HFF-Myc (cell line): ENCODE results near the gene SLC38A9.
A peak's percentile ranks its signal among the peaks of the same experiment; 100 is the strongest.

ENCODE experiments used
- DNase-seq: peaks from one replicate; pipeline ENCODE4 v3.0.0-alpha.2; 2011; ENCODE audit warnings: low read depth; ENCODE audit errors: extremely low read depth
- H3K4me3 ChIP-seq: replicated peaks from 2 replicates; pipeline ENCODE4 v1.5.1; 2011; ENCODE audit warnings: low read depth, mild to moderate bottlenecking, control low read depth, low read length
- TF ChIP-seq, protein P1 (sequence below): IDR thresholded peaks from 2 replicates; pipeline ENCODE4 v1.5.1; 2012; ENCODE audit warnings: mild to moderate bottlenecking, low read depth, low read length, control low read depth; ENCODE audit errors: missing control alignments

The SLC38A9 gene

DNA sequence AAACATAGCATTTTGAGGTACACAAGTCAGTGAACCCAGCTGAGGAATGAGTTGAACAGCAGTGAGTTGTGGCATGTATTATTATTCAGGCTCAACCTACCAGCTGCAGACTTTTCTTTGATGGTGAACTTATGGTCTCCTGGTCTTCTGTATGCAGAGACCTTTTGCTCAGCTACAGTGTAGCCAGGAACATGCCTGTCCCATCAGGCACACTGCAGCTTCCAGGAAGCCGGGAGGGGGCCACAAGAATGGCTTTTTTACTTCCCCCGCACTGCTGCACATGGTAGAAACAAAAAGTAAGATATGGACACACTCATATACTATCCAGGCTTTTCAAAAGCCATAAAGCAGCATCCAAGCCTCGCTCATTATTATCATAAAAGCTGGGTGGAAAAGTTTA lies 112.0 kb downstream of the SLC38A9 start:
- H3K4me3 ChIP-seq: no peak overlapping the region
- TF ChIP-seq, protein P1, sequence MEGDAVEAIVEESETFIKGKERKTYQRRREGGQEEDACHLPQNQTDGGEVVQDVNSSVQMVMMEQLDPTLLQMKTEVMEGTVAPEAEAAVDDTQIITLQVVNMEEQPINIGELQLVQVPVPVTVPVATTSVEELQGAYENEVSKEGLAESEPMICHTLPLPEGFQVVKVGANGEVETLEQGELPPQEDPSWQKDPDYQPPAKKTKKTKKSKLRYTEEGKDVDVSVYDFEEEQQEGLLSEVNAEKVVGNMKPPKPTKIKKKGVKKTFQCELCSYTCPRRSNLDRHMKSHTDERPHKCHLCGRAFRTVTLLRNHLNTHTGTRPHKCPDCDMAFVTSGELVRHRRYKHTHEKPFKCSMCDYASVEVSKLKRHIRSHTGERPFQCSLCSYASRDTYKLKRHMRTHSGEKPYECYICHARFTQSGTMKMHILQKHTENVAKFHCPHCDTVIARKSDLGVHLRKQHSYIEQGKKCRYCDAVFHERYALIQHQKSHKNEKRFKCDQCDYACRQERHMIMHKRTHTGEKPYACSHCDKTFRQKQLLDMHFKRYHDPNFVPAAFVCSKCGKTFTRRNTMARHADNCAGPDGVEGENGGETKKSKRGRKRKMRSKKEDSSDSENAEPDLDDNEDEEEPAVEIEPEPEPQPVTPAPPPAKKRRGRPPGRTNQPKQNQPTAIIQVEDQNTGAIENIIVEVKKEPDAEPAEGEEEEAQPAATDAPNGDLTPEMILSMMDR: no peak
- DNase-seq: no peak

DNA sequence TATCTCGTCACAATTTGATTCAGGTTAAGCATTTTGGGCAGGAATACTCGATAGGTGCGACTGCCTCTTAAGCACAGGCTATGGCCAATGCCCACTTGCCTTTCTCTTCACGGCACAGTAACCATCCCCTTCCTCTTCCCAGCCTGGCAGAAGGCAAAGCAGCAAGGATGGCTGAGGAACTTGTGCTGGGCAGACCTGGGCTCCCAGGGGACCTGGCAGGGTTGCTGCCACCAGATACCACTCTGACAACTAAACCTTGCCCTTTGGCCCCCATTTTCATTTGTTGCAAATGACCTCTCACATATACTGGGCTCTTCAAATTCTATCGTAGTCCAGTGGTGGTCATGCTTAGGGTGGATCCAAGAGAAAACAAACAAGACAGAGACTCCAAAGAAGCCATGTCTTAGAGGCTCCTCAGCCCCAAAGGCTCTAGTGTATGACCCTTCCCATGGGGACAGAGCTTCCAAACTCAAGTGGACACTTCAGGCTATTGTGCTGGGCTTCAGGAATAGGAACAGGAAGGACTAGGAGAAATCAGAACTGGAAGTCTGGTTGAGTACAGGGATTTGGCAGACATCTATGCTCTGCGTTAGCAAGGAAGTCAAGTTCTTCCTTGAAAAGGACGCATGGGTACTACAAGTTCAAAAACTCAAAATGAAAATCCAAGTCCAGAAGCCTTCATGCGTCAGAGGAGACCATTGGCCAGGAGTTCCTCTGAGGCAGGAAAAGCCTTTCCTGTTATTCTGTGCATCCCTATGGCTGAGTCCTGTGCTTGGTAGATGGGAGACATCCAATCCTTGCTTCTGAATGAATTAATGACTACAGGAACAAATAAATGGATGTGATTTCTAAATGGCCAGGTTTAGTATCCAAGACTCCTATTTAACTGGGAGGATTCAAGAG lies 112.7 kb downstream of the SLC38A9 start:
- TF ChIP-seq, protein P1: no peak
- DNase-seq: no peak
- H3K4me3 ChIP-seq: no peak overlapping the region

DNA sequence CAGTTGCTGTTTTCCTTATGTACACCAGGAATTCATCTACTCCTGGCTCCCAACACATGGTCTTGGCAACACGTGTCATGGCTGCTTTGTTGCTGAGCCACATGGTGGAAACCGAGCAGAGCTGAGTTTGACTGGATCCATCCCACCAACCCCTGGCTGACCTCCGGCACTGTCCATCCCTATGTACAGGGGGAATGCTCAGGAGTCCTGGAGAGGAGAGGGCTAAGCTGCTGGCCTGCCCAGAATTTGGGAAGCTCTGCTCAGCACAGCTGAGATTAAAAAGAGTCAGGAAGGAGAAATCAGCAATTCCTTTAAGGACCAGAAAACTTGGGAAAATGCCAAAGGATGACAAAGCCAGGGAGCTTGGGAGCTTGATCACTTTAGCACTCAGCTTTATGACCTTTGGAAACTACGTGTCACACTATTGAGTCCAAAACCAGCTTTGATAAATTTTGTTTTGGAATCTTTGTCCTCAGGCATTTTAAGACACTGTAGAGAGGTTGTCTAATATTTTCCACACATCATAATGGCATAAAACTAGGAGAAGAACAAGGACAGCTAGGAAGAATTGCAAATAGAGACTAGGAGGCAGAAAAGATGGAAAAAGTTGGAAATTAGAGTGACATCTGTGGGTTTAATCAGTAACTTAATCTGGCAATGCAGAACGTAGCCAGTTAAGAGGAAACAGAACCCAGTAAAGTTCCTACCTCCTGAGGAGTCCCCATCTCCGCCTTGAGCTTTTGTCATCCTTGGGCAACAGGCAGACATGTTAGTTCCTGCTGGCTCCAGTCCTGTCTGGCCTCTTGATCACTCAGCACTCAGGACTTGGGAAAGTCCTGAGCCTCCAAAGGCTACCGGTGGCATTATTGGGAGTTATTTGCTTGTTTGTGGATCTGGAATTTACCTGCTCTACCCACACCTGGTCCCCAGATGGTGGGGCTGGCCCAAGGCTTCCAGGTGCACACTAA lies 114.8 kb downstream of the SLC38A9 start:
- TF ChIP-seq, protein P1: no peak
- no peak overlapping the region for H3K4me3 ChIP-seq
- peak; percentile 92 for DNase-seq

DNA sequence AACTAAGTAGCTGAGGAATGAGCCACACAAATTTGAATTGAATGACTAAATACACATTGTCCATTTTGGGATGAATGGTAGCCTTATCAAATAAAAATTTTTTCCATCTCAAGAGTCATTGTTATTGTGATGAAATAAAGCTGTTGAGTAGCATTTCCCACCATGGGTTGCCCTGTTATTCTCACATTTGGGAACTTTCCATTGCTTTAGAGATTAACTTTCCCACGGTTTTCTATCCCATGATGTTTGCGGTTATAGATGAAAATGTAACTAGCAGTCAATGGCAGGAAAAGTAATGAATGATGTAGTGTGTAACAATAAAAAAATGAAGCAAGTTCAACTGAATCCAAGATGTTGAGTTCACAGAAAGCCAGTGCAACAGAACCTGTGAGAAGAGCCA lies 117.5 kb downstream of the SLC38A9 start:
- DNase-seq: no peak
- TF ChIP-seq, protein P1: no peak
- no peak overlapping the region for H3K4me3 ChIP-seq

DNA sequence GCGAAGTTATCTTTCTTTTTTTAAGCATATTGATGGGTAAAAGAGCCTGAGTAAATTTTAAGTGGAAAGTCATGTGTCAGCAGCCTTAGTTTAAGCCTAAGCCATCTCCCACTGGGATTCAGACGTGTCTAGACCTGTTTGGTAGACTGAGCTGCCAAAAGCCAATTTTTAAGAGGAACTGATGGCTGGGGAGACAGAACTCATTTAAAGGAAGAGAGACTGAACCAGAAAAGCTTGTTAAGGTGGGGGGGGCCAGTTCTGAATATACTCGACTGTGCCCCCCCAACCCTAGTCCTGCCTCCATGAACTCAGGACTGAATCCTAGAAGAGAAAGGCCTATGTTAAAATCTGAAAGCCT lies 119.0 kb downstream of the SLC38A9 start:
- TF ChIP-seq, protein P1: no peak
- DNase-seq: no peak
- no peak overlapping the region for H3K4me3 ChIP-seq

DNA sequence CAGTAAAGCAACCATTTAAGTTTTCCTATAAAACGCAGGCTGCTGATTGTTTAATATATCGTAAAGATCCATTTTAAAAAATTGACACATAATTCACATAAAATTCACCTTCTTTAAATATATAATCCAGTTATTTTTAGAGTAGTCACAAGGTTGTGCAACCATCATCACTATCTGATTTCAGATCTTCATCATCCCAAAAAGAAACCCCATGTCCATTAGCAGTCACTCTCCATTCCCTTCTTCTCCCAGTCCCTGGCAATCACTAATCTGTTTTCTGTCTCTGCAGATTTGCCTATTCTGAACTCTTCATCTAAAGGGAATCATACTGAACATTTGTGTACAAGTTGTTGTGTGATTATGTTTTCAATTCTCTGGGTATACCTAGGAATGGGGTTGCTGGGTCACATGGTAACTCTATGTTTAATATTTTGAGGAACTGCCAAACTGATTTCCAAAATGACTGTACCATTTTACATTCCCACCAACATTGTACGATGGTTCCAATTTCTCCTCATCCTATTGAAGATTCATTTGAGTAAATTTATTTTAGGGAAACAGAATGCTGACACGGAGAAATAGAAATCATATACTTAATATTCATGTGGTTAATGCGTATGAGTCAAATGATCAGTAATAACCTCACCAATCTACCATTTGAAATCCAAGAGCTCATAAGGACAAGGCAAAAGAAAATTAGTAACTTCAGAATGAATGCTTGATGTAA lies 119.6 kb downstream of the SLC38A9 start:
- no peak for DNase-seq
- TF ChIP-seq, protein P1: no peak
- H3K4me3 ChIP-seq: no peak overlapping the region
